Kidney capillary endothelial cell (primary cell): ENCODE data around the gene LMO2.

Experiments
- DNase-seq: peaks from one replicate; pipeline ENCODE4 v3.0.0-alpha.2; 2018; ENCODE audit warnings: low spot score

LMO2 gene

DNA sequence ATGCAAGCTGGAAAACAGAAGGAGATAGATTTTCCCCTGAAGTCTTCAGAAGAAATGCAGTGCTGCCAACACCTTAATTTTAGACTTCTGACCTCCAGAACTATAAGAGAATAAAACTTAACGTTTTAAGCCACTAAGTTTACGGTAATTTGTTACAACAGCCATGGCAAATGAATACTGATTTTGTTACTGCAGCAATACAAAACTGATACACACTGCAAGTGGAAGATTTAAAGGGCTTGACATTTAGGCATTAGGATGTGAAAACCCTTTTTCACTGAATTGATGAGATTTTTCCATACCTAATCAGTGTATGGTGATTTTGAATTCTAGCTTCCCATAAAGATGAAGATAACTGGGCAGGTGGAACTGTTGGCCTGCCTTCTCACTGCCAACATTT is 22.1 kb upstream of the LMO2 start:
- DNase-seq: no peak

DNA sequence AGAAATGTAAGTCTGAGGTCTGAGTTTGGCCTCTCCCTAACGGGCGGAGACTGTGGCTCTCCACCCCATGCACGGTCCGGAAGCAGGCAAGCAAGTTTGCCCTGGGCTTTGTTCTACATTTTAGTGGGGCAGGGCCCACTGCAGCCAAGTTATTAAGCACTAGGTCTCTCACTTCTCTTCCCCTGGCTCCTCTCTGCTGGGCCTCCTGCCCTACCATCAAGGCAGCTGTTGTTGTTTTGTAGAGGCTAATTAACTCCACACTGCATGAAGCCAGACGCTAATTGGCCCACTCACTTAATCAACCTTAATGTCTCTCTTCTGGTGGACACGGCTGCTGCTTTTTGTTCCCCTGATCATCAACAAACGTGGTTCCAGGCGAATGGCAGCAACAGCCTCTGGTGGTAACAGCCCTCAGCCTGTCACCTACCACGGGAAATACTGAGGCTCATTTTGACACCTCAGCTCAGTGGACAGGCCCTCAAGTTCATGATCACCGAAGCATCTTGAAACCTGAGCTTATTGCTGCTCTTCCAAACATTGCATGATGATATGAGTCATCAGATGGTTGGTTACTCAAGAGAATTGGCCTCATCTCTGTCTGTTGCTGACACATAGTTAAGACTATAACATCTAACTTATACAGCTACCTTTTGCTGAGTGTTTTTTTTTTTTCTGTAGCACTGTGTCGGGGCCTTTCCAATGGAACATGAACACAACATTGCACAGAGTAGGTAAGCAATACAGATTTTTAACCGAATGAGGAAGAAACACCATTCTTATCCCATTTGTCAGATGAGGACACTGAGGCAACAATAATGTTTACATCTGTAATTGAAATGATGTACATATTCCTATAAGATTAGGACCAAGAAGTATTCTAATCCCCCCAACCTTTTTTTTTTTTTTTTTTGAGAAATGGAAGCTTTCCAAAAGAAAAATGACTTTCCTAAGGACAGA is 20.8 kb upstream of the LMO2 start:
- DNase-seq: no peak

DNA sequence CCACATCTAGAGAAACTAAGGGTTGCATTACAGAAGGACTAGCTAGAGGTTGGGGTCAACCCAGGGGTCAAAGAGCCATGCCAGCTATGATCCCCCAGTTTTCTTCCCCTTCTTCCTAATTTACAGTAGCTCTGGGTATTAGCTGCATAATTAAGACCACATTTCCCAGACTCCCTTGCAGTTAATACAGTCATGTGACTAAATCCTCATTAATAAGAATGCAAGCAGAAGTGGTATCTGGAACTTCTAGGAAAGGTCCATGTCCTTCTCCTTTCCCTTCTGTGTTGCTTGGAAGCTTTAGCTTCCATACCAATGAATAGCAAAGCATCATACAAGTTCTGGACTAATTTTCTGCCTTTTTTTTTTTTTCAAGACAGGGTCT is 19.1 kb upstream of the LMO2 start:
- DNase-seq: no peak

DNA sequence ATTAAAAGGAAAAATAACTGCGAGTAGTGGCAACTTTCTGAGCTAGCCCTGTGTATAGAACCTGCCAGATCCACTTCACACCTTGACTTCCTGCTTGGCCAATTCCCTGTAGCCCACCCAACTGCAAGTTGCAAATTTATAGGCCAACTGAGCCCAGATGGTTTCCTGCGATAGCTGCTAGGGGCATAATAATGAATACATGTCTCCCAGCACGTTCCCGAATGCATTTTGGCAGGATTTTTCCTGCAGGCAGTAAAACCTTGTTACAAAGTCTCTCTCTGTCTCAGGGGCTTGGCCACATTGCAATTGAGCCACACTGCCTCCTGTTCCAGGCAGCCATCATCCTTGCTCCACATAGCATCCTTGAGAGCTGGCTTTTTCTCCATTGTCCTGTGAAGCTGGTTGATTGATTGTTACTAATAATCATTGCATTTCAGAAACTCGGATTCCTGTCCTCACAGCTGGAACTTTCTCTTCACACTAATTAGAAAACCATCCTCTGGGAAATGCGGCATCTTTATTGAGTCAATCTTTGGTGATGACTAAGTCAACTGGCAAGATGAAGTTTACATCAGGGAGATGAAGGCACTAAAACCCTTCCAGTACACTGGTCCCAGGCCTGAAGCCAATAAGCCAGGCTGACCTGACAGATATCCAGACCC is 18.6 kb upstream of the LMO2 start:
- DNase-seq: no peak

DNA sequence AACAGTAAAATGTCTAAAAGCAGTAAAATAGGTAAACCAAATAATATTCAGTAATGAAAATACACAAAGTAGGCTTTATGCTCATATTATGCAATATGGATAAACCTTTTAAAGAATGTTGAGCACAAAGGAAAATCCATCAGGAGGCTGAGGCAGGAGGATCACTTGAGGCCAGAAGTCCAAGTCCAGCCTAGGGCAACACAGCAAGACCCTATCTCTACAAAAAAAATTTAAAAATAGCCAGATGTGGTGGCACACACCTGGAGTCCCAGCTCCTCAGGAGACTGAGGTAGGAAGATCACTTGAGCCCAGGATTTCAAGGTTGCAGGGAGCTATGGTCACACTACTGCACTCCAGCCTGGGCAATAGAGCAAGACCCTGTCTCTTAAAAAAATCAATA is 17.7 kb upstream of the LMO2 start:
- no peak for DNase-seq

DNA sequence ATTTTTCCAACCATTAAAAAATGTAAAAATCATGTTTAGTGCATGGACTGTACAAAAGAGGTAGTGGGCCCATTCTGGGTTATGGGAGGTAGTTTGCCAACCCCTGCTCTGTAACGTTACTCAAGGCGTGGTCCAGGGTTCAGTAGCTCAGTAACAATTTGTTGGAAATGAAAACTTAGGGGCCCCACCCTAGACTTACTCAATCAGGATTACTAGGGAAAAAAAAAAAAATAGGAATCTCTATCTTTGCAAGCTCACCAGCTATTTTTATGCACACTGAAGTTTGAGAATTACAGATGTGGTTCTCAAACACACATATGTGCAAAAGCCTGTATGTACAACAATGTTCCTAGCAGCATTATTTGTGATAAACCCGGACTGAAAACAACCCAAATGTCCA is 17.3 kb upstream of the LMO2 start:
- no peak for DNase-seq

DNA sequence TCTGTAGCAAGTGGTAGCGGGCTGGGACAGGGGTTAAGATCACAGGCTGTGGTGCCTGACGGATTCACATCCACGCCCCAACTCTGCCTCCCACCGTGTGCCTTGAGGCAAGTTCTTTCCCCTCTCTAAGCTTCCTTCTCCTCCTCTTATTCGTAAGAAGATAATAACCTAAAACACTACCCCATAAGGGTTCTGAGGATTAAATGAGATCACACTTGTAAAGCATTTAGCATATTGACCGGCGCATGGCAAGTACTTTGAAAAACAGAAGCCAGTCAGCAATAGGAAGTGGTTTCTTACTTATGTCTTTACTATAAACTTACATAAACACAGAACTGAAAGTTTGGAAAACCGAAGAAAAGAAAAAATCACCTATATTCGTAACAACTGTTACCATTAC is 15.5 kb upstream of the LMO2 start:
- DNase-seq: no peak

DNA sequence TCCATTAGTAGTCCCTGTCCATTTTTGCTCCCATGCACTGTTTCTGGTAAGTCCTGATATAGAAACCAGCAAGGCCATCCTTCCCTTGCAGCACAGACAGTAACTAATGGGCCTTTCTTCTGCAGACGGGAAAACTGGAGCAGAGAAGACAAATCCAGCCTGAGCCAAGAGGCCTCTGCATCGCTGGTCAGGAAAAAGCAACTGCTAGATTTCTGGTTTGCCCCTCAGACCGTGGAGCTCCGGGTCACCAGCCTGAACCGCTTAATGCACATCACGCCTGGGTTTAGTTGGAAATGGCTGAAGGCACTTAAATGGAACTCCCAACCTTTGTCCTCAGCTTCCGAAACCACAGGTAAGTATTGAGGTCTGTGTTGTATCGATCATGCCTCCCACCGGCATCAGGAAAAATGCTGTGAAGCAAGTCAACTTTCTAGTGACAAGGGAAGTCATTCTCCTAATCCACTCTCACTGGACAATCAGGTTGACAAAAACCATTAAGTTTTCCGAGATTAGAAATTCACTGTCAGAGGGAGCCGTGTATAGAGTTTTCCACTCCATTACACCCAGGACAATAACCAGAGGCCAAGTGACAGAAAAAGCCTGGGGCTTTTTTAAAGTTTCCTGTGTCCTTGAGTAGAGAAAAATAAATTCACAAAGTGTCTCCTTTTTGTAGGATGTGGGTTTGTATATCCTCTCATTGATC is 14.8 kb upstream of the LMO2 start:
- DNase-seq: no peak

DNA sequence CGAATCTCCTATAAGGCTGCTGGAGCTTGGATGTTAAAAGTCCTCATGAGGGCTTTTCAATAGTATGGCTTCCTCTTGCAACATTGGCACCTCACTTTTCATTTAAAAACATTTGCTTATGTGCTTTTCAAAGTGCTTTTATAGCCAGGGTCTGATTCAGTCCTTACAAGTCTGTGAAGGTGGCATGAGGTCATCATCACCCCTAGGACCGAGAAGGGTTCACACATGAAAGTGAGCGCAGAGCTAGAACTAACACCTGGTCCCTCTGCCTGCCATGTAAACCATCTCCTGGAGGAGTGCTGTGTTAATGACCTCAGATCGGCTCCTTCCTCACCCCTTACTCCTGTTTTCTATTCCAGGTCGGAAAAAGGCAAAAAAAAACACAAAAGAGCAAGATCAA is 12.2 kb upstream of the LMO2 start:
- DNase-seq: no peak

DNA sequence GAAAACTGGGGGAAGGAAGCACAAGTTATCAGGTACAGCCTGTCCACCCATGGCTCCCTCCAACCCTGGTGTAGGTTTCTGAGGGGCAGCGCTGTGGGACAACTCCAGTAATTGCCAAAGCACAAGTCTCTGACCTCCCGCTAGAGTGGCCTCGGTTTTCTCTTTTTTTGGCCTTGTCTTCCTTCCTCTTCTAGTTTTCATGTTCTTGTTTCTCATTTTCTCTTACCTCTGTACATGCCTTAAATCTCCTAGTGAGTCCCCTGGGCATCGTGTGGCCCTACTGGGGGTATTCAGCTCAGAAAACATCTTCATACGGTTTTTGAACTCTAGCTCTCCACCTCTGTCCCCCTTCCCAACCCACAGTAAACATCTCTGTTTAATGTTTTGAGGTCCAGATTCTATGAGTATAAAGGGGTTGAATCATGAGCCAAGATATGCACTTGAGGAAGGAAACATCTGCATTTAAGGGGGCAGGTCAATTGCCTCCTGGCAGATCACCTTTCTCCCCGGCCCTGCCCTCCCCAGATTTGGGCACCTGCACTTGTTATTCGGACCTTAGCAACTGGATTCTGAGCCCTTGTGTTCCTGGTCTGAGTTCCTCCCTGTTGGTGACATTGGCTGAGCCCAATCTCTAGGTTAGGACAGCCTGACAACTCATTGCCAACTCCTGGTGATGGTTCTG is 8.4 kb upstream of the LMO2 start:
- no peak for DNase-seq

DNA sequence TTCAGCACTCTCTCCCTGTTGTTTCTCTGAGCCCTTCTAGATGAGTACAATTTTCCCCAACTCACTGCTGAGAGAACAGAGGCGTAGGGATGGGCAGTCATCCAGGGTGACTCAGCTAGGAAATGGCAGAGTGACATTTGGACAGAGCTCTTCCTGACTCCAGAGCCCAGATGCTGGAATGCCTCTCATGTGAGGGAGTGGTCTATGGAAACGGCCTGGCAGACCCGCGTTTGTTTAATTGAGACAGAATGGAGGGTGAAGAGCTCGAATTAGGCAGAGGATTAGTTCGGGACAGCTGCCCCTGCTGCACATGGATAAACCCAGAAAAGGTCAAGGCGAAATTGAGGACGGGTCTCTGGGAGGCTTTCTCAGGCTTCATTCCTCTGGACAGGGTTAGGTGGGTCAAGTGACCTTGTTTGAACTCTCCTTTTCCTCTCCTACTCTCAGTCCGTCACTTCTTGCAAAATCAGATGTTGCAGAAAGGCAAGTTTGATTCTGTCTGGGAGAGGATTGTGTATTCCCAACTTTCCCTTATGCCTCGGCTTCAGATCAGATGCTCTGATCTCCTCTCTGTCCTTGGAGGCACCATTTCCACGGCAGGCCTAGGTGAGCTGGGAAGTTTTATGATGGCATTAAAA is 7.6 kb upstream of the LMO2 start:
- peak; percentile 83 for DNase-seq

DNA sequence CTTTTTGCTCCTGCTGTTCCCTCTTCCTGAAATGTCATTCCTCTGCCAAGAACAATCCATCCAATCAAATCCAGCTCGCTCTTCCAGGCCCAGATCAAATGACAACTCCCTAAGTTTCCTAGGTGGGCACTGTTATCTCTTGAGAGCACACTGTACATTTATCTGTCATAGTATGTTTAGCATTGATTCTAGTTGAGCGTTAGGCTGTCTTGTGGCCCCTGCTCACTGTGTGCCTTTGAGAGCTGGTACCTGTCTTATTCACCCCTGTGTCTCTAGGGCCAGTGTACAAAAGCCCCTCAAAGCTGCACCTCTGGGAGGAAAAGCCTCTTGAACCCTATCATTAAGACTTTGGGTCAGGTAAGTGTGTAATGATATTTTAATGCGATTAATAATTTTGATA is 7.1 kb upstream of the LMO2 start:
- DNase-seq: no peak

DNA sequence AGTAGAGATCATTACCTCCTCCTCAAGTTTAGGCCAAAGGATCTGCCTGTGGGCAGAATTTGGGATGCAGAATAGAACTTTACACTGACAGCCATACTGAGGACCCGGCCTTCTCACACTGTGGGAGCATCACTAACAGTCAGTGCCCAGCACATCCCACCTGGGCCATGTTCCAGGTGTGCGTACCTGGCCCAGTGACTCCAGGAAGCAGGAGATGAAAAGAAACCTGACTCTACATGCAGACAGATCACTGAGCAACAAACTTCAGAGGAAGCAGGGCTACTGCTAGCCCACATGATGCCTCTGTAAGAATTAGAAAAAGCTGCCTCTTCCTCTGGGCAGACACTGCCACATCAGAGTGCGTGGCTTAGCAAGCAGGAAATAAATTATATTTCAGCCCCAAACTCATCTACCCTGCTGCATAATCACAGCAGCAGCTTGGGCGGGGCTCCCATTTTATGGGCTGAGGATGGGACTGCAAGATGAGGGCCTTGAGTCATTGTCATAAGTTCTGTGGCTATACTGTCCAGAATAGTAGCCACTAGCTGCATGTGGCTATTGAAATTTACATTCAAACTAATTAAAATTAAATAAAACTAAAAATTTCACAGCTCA is 6.0 kb upstream of the LMO2 start:
- DNase-seq: no peak

DNA sequence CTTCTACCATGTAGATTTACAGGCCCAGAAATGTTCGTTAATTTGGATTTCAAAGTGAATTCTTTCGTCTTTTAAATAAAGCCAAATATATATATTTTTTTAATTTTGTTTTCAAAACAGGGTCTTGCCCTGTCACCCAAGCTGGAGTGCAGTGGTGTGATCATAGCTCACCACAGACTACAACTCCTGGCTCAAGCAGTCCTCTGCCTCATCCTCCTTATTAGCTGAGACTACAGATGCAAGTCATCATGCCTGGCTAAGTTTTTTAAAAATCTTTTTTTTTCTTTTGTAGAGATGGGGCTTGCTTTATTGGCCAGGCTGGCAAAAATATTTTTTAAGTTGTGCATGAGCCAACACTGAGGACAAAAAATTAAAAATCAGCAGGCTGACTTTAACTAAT is 5.0 kb upstream of the LMO2 start:
- DNase-seq: no peak

DNA sequence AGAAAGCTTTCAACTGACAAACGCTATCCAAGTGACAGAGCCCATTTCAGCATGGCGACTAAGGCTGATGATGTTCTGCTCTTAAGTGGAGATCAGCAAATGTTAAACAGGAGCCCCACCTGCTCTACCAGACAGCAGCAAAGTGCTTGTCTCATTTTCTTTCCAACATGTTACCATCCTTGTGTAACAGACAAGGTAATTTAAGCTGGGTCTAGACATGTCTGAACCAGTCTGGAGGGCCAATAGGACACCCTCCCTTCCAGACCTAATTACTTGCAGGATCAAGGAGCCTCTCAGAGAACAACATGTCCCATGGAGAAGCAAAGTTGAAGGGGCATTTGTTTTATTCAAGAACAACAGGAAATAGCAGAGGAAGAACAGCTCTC is 3.9 kb upstream of the LMO2 start:
- no peak for DNase-seq

DNA sequence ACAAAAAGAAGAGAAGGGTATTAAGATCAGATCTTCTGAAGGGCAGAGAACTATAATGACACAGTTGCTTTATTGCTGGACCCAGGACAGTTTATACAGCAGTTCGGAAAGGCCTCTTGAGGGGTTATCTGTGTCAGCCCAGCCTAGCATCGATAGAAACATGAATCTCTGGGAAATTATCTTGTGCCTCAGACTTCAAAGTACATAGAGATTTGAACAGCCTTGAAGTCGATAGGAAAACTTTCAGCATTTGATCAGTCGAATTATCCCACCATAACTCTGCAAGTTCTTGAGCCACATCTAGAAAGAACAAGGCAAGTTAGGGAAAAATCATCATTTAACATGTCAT is 2.5 kb upstream of the LMO2 start:
- no peak for DNase-seq

DNA sequence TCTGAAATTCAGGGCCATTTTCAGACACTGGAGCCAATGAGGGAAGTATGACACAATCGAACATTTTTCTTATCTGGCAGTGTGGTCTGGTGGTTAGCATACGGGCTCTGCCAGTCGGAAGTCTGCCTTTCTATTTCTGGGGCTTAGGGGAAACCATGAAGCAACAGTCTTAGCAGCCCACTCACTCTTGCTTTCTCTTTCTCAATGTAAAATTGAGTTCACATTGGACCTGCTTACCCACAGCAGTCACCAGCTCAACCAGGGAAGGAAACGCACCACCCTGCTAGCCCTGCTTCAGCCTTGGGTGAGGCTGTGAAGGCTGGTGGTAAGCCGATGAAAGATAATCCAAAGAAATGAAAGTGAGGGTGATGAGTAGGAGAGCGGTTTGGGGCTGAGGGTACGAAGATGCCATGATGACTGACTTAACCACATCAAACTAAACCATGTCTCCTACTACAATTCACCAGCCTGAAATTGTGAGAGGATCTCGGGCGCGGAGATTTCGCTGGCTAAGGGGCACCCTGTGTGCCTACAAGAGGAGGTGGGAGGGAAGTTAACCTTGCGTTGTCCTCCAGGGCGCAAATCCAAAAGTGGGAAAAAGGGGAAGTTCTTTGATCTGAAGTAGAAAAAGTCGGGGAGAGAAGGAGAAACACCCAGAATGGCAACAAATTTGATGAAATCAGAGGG is 2.0 kb upstream of the LMO2 start:
- no peak for DNase-seq

DNA sequence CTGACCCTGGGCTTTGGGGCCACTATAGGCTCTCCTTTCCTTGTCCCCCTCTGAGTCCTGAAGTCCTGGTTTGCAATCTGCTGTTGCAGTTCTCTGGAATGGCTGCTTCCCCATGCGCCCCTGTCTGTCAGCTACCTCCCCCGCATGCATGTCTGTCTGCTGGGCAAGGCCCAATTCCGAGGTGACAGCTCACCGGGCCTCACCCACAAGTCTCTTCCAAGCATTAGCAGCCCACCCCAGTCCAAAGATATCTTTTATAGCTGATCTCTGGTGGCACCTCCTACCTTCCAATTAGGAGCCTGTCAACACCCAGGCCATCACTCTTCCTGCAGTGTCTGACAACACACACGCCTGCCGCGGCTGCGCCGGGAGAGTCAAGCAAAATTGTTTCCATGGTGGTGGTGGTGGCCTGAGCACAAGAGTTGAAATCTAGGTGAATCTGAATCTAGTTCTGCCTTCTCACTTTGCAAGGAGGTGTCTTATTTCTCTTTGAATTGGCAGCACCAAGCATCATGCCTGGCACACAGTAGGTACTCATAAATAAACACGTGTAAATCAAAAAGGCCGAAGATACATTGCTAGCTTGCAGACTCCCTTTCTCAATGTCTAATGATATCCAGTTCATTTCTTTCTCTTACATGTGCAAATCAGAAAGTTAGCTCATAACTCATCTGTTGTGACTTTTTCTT is 1.2 kb upstream of the LMO2 start:
- no peak for DNase-seq

DNA sequence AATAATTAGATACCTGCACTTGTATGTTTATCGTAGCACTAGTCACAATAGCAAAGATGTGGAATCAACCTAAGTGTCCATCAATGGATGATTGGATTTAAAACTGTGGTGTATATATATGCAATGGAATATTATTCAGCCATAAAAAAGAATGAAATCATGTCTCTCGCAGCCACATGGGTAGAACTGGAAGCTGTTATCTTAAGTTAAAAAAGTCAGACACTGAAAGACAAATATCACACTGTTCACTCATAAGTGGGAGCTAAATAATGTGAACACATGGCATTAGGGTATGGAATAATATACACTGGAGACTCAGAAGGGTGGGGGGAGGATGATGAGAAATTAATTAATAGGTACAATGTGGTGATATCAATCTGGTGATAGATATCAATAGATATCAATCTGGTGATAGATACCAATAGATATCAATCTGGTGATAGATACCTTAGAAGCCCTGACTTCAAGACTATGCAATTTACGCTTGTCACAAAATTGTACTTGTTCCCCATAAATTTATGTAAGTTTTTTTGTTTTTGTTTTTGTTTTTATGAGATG is 2.0 kb downstream of the LMO2 start:
- DNase-seq: no peak

DNA sequence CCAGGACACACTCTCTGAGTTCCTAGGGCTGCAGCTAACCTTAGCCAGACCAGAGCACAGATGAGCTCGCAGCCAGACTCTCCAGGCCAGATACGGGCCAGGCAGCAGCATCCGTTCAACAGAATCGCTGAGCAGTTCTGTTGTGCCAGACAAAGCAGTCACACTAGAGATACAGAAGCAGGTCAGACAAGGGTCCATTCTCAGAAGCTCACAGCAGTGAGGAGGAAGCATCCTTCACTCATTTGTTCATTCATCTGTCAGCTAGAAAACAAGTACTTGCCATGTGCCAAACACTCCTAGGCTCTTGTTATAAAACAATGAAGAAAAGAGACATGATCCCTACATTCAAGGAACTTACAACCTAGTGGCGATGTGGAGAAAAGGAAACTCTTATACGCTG is 2.6 kb downstream of the LMO2 start:
- DNase-seq: no peak
